Occipital lobe (tissue), 2 donors: ENCODE results near the gene SPP1. TPM values are rescaled to one million over a fixed set of nuclear protein-coding genes. Genes with fewer than 3 reads are reported as not detected.
A peak's percentile ranks its signal among the peaks of the same experiment; 100 is the strongest.
"Not testable (repeated sequence)": the region's sequence is repeated elsewhere in the genome, so short reads cannot be mapped to it uniquely, and the experiment has no call there.

Experiments used
- DNase-seq: peaks from one replicate; lab custom pipeline; 2025; lab: John Stamatoyannopoulos, UW
- total RNA-seq: library from RNA; depleted of rRNA; stranded (reverse); fragments of >200 nt; gene quantifications from one replicate; pipeline ENCODE4 v1.2.3, GENCODE V29; 2014

SPP1 gene
- 190 TPM for total RNA-seq

GRCh38 chr4:87975466-87975865, at the start of gene SPP1:
TSS of gene SPP1 (plus strand) at chr4:87975714. CDS start at chr4:87976896, 1,182 bp downstream.
- DNase-seq = peak; percentile 68

DNA sequence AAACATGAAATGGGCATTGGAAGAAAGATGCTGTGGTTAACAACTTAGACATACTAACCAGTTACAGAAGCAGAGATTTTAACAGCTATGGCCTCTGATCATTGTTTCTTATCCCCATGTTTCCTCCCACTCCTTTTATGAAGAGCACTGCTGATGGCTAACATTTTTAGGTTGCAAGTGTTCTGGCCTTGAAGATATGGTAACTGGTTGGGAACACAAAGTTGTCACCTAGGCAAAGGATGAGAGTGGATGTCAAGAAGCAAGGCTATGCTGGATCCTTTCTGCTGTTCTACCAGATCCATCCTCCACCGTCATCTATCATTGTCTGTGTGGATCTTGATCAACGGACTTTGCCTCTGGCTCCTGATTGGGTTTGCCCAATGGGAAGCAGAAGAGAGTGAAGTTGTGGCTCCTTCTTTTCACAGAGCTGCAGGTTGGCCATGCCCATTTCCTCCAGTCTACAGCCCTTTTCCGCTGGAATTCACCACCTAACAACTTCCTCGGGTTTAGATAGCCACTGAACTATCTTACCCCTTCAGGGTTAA, 48.9 kb upstream of the SPP1 start:
- no peak for DNase-seq

- no peak for DNase-seq
These were observed 44.9 kb upstream of the SPP1 start for GRCh38 chr4:87930629-87931028.

GRCh38 chr4:87931932-87932331, 43.6 kb upstream of the SPP1 start:
- no peak for DNase-seq

DNA sequence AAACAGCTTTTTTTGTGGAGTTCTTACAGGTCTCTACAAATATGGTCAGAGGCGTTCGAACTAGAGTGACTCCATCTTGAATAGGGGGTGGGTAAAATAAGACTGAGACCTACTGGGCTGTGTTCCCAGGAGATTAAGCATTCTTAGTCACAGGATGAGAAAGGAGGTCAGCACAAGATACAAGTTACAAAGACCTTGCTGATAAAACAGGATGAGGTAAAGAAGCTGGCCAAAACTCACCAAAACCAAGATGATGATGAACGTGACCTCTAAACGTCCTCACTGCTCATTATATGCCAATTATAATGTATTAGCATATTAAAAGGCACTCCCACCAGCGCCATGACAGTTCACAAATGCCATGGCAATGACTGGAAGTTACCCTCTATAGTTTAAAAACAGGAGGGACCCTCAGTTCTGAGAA, 42.8 kb upstream of the SPP1 start:
- no peak for DNase-seq

GRCh38 chr4:87933337-87933736, 42.2 kb upstream of the SPP1 start:
- DNase-seq = no peak

- no peak for DNase-seq
These were observed 41.3 kb upstream of the SPP1 start for GRCh38 chr4:87934157-87934704.

DNA sequence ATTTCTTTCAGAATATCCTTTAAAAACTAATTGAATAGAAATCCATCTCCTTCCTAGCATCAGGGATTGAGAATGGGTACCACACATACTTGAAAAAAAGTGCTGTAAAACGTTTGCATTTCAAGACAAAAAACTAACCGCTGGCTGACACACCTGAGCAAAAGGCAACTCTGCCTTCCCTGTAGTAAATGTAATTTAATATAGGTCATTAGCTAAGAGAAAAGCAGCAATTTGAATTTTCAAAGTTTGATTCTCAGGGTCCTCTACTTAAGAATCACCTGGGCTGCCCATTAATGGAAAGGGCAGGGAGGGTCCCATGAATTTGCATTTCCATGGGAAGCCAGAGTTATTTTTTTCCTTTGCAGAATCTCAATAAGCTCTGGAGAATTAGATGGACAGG, 40.5 kb upstream of the SPP1 start:
- DNase-seq = no peak

DNA sequence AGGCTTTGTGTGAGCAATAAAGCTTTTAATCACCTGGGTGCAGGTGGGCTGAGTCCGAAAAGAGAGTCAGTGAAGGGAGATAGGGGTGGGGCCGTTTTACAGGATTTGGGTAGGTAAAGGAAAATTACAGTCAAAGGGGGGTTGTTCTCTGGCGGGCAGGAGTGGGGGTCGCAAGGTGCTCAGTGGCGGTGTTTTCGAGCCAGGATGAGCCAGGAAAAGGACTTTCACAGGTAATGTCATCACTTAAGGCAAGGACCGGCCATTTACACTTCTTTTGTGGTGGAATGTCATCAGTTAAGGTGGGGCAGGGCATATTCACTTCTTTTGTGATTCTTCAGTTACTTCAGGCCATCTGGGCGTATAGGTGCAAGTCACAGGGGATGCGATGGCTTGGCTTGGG, 39.6 kb upstream of the SPP1 start:
- not testable (repeated sequence) for DNase-seq

GRCh38 chr4:87937523-87937922, 38.0 kb upstream of the SPP1 start:
- no peak for DNase-seq

DNA sequence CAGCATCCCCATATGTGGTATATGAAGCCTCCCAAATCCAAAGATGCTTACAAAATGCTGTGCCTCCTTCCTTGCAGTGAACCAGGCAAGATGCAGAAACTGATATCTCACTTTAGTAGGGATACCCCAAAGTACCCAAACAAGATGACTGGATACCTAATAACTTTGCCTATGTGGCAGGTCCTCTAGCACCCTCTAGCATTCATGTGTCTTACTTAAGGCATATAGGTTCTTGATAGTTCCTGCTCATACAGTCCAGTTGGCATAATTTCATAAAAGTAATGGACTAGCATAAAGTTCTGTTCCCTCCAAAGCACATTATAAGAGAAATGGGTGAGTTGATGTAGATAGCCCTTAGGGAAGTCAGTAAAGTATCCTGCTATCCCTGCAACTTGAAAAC, 36.8 kb upstream of the SPP1 start:
- DNase-seq = no peak

DNA sequence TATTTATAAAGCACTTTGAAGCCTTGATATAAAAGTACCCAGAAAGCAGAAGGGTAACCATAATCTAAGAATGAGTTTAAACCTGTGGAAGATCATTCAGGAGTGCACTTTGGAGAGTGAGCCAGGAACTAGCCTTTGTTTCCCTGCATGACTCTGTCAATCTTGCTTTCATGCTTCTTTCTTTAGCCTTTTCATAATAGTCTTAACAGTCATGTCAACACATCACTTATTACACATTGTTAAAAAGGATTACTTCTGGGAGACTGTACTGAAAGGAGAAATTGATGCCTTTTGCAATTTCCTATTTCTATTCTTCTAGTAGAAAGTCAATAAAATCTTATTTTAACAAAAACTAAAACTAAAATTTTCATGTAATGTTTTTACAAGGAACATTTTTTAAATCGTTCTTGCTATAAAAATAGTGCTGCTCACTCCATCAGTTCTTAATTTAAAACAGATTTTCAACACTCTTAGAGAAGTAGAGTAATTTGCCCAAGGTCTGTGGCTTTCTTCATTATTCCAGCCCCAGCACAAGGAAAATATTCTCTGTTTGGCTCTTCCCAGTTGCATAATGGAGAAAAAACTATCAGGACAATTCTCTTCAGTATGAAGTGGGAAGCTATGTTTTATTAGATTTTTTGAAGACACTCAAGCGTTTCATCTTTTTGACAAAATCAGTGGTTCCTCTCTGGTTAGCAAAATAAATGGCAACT, 35.4 kb upstream of the SPP1 start:
- DNase-seq = no peak

GRCh38 chr4:87940809-87941208, 34.7 kb upstream of the SPP1 start:
- DNase-seq = not testable (repeated sequence)

- DNase-seq = no peak
These were observed 33.7 kb upstream of the SPP1 start for GRCh38 chr4:87941537-87942392.

DNA sequence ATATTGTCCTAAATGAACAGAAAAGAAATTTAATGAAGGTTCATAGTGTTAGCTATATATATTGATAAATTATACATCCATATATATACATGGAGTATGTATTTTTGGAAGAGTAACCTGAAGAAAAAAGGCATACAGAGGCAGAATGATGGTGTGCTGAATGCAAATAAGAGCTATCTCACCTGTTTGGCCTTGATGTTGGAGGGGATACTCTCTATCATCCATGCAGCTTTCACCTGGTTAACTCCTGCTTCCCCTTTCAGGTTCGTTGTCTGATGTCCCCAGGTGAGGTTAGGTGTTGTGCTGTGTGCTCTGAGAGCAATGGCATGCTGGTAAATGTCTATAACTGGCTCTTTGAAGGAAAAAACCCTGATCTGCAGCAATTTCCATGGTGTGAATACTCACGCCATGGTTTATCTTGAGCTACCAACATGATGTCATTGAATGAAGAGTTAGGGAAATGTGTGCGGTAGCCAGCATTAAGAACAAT, 31.8 kb upstream of the SPP1 start:
- DNase-seq = no peak

DNA sequence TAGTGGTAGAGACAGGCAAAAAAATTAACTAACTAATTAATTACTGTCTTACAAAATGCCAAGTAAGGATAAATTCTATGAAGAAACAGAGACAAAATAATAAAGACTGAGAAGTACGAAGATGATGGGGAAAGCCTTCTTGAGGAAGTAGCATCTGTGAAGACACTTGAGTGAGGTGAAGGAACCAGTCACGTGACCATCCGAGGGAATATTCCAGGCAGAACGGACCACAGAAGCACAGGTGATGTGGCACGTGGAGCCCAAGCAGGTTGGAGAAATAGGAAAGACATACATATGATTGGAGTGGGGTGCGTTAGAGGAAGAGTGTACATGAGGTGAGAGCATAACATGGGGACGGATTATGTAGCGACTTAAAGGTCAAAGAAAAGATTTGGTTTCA, 30.5 kb upstream of the SPP1 start:
- no peak for DNase-seq

GRCh38 chr4:87946766-87947165, 28.7 kb upstream of the SPP1 start:
- no peak for DNase-seq

GRCh38 chr4:87947381-87948160, 27.9 kb upstream of the SPP1 start:
- no peak for DNase-seq

GRCh38 chr4:87949961-87950360, 25.6 kb upstream of the SPP1 start:
- DNase-seq = no peak

- no peak for DNase-seq
These were observed 25.0 kb upstream of the SPP1 start for GRCh38 chr4:87950493-87950892.

GRCh38 chr4:87950936-87951511, 24.5 kb upstream of the SPP1 start:
- DNase-seq = no peak
